ENCODE data around the gene FRMD4A.
A peak's percentile ranks its signal among the peaks of the same experiment; 100 is the strongest.

The FRMD4A gene

GRCh38 chr10:13711291-13711690 is 619.4 kb downstream of the FRMD4A start:
- no peak for DNase-seq

GRCh38 chr10:13709931-13710650 is 620.6 kb downstream of the FRMD4A start:
- DNase-seq: peak; percentile 64

GRCh38 chr10:13708256-13708990 is 622.3 kb downstream of the FRMD4A start:
- peak; percentile 38 for DNase-seq

GRCh38 chr10:13707156-13707881 is 623.4 kb downstream of the FRMD4A start:
- peak; percentile 93 for DNase-seq

GRCh38 chr10:13706604-13707003 is 624.1 kb downstream of the FRMD4A start:
- DNase-seq: no peak

GRCh38 chr10:13706175-13706574 is 624.5 kb downstream of the FRMD4A start:
- DNase-seq: no peak

- DNase-seq: peak; percentile 45
Observed at GRCh38 chr10:13705526-13706174, 625.1 kb downstream of the FRMD4A start.

GRCh38 chr10:13704964-13705363 is 625.8 kb downstream of the FRMD4A start:
- DNase-seq: no peak

- DNase-seq: no peak
Observed at GRCh38 chr10:13703997-13704536, 626.7 kb downstream of the FRMD4A start.

- DNase-seq: no peak
Observed at GRCh38 chr10:13703101-13703818, 627.5 kb downstream of the FRMD4A start.

- no peak for DNase-seq
Observed at GRCh38 chr10:13701157-13701919, 629.4 kb downstream of the FRMD4A start.

- no peak for DNase-seq
Observed at GRCh38 chr10:13700473-13701144, 630.1 kb downstream of the FRMD4A start.

GRCh38 chr10:13699216-13699615 is 631.5 kb downstream of the FRMD4A start:
- no peak for DNase-seq

GRCh38 chr10:13698217-13698616 is 632.5 kb downstream of the FRMD4A start:
- DNase-seq: no peak

GRCh38 chr10:13696071-13696470 is 634.7 kb downstream of the FRMD4A start:
- no peak for DNase-seq

GRCh38 chr10:13695588-13695987 is 635.1 kb downstream of the FRMD4A start:
- DNase-seq: no peak

- no peak for DNase-seq
Observed at GRCh38 chr10:13693783-13694700, 636.7 kb downstream of the FRMD4A start.

GRCh38 chr10:13690281-13690825 is 640.4 kb downstream of the FRMD4A start:
- no peak for DNase-seq

GRCh38 chr10:13686331-13686752 is 644.4 kb downstream of the FRMD4A start:
- DNase-seq: no peak
